GM19455 (cell line): Measurements from ENCODE around the gene WDTC1.

Experiments
- ATAC-seq: cut with Tn5 transposase; IDR thresholded peaks from one replicate; pipeline ENCODE4 v1.9.1; 2021; ENCODE audit not compliant: unreplicated experiment

WDTC1 gene

DNA sequence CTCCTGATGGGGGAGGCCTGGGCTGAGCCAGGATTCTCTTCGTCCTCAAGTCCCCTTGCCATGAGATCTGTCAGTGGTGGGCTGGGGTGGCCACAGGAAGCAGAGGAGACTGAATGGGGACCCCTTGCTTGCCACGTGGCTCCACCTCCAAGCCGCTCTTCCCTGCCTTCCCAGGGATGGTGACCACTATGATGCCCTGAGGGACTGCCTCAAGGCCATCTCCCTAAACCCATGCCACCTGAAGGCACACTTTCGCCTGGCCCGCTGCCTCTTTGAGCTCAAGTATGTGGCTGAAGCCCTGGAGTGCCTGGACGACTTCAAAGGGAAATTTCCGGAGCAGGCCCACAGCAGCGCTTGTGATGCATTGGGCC is 66.6 kb downstream of the WDTC1 start:
- no peak for ATAC-seq

DNA sequence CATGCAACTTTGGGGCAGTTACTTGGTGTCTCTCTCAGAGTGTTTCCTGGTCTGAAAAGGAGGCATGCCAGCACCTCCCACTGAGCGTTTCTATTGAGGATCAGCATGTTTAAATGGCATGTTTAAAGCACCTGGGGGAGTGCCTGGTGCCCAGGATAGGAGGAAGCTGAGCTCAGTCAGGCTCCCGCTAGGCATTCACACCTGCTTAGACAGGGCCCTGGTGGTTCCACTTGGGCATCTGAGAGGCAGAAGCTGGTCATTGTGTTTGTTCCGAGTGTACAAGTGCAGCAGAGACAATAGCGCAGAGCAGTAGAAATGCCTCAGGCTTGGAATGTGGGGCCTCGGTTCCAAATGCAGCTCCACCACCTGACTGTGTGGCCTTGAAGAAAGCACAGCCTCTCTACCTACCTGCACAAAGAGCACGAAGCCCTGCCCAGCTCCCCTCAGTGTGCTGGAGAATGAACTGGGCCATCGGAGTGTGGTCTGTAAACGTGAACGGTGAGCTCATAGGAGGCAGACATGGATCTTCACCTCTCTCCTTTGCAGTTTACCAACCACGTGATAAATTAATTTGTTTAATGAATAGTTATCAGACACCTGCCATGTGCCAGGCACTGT is 67.3 kb downstream of the WDTC1 start:
- ATAC-seq = no peak

DNA sequence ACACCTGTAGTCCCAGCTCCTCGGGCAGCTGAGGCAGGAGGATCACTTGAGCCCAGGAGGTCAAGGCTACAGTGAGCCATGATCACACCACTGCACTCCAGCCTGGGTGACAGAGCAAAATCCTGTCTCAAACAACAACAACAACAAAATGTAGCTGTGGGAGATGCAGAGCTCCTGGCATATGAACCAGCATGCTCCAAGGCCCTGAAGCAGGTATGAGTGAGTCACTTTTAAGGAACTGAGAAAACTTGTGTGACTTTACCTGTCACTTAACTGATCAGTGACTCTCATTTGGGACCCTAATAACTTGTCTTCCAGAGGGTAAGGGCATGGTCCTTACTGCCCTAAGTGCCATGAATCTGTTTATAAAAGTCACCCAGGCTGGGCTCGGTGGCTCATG is 68.2 kb downstream of the WDTC1 start:
- ATAC-seq = no peak

GRCh38 chr1:27303509-27303908 is 69.1 kb downstream of the WDTC1 start:
- ATAC-seq = no peak

GRCh38 chr1:27306071-27306470 is 71.6 kb downstream of the WDTC1 start:
- ATAC-seq = no peak

GRCh38 chr1:27306892-27307761 is 72.7 kb downstream of the WDTC1 start:
- no peak for ATAC-seq

GRCh38 chr1:27307874-27308598 is 73.6 kb downstream of the WDTC1 start:
- ATAC-seq = no peak

- ATAC-seq = no peak
Measured at GRCh38 chr1:27314169-27314568, 79.7 kb downstream of the WDTC1 start.

- no peak for ATAC-seq
Measured at GRCh38 chr1:27314737-27315136, 80.3 kb downstream of the WDTC1 start.

- ATAC-seq = no peak
Measured at GRCh38 chr1:27316860-27317259, 82.4 kb downstream of the WDTC1 start.

GRCh38 chr1:27318136-27318535 is 83.7 kb downstream of the WDTC1 start:
- no peak for ATAC-seq

- no peak for ATAC-seq
Measured at GRCh38 chr1:27318596-27318995, 84.2 kb downstream of the WDTC1 start.

DNA sequence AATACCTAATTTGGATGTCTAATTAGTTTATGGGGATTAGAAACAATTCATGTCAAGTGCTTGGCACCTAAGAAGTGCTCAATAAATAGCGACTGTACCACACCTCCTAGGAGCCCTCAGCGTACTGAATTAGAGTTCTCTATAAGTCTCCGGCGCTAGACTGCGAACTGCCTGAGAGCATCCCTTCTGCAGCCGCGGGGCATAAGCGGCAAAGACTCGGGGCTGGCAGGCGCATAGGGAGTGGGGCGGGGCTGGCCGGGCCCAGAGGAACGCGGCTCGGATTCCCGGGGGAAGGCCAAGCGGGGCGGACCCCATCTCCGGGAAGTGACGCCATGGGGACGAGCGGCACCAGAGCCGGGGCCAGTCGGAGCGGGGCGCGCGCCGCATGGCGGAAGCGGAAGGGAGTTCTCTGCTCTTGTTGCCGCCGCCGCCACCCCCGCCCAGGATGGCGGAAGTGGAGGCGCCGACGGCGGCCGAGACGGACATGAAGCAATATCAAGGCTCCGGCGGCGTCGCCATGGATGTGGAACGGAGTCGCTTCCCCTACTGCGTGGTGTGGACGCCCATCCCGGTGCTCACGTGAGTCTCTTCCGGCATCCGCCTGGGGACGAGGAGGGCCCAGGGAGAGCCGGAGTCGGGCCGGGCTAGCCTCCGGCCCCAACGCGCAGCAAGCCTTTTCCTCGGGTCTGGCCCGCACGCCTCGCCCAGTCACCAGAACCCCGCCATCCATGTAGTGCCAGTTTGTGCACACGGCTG is 87.6 kb downstream of the WDTC1 start, which contains the start of gene TMEM222:
Gene TMEM222 (plus strand): TSS at position 351 of the 756 bp plus-strand sequence. CDS start 35 bp downstream, at position 386.
- peak; percentile 93 for ATAC-seq

- no peak for ATAC-seq
Measured at GRCh38 chr1:27322569-27323240, 88.3 kb downstream of the WDTC1 start.

DNA sequence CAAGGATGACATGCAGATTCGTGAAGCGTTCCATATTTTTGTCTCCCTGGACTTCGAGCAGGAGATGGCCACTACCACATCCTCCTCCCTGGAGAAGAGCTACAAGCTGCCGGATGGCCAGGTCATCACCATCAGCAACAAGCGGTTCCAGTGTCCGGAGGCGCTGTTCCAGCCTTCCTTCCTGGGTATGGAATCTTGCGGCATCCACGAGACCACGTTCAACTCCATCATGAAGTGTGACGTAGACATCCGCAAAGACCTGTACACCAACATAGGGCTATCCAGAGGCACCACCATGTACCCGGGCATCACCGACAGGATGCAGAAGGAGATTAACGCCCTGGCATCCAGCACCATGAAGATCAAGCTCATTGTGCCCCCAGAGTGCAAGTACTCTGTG is 90.9 kb downstream of the WDTC1 start:
- ATAC-seq = no peak

DNA sequence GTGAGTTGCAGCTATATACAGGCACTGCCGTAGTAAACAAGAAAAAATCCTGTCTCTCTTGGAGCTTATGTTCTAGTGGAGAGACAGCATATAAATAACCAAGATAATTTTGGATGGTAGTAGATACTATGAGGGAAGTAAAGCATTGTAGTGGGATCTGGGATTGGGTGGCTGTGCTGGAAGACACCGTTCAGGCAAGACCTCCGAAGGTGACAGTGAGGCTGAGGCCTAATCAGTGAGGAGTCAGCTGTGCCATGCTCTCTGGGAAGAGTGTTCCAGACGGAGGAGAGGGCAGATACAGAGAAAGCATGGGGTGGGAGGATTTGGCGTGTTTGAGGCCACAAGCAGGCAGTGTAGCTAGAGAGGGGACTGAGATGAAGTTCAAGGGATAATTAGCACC is 93.5 kb downstream of the WDTC1 start:
- ATAC-seq = no peak

DNA sequence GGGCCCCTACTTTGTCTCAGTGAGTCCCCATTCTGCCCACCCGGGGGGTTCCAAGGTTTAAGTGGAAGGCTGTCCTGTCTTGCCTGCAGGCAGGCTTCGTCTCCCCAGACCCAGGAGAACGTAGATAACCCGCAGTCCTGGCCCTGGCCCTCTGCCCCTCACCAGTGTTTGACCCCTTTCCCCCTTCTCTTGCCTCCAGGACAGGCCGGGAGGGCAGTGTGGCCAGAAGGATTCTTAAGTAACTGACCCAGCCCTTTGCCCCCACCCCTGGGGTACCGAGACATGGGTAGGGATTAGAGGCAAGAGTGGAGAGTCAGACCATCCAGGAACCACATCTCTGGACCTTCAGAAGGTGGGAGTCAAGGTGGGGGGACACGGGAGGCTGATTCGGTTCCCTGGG is 96.4 kb downstream of the WDTC1 start:
- no peak for ATAC-seq

DNA sequence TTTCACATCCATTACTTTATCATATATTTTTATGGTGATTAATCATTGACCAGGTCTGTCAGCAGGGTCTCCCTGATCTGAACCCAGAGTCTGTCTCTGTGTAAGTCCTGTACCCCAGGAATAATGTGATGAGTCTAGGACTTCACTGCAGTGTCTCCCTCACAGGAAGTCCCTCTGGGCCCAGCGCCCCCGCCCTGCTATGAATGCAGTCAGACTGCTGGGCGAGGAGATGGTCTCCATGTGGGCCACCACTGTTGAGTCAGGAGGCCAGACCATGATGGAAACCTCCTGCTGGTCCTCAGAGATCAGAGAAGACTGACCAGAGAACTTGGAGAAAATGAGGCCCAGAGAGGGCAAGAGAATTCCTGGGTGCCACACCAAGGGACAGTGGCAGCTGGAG is 97.0 kb downstream of the WDTC1 start:
- no peak for ATAC-seq

DNA sequence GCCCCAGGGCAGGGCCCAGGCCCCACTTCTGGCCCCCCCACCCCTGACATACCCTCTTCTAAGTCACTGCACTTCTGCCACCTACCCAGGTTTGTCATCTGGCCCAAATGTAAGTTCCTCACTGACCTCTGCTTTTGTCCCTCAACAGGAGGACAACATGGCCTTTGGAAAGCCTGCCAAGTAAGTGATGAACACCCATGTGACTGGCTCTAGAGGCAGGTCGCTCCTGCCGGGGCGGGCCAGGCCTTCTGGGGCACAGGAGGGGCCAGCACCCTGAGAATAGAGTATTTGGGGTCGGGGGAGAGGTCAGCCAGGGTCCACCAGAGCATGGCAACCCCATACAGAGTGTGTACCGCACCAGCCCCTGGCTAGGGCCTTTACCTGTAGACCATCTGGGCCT is 97.5 kb downstream of the WDTC1 start:
- ATAC-seq = no peak

DNA sequence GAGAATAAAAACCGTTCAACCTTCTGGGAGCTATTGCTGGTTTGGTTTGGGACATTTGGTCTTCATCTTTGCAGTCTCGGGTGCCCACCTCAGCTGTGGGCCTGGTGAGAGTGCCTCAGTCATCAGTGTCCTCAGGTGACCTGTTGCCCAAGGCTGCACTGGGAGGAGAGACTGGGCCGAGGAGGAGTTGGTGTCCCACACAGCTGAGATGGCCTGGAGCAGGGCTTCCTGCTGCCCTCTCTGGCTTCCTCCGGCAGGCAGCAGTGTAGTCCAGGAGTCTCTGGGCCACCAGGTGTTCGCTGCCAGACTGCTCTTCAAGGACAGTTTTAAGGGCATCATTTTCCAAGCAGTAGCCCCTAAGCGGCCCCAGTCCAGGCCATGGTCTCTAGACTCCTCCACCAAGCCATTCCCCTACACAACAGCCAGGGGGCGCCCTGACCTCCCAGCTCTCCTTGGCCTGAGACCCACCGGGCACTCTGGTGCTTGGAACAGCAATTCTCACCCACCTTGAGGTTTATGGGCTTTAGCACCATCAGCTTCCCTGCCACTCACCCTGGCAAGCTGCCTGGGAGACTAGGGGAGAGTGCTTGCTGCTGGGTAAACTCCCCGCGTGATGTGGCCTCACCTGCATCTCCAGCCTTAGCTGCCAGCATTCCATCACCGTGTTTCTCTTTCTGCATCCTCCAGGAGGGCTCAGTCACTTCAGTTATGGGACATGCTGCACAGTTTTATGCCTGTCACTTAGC is 98.3 kb downstream of the WDTC1 start:
- ATAC-seq = no peak
